NCI-H82 (cell line): ENCODE data around the gene L3MBTL4.
"Not testable (repeated sequence)": the region's sequence is repeated elsewhere in the genome, so short reads cannot be mapped to it uniquely, and the experiment has no call there.

ENCODE experiments used
- DNase-seq: peaks from one replicate; lab custom pipeline; 2025; lab: John Stamatoyannopoulos, UW

Gene L3MBTL4

GRCh38 chr18:6106091-6106685, 308.5 kb downstream of the L3MBTL4 start:
- DNase-seq = no peak

DNA sequence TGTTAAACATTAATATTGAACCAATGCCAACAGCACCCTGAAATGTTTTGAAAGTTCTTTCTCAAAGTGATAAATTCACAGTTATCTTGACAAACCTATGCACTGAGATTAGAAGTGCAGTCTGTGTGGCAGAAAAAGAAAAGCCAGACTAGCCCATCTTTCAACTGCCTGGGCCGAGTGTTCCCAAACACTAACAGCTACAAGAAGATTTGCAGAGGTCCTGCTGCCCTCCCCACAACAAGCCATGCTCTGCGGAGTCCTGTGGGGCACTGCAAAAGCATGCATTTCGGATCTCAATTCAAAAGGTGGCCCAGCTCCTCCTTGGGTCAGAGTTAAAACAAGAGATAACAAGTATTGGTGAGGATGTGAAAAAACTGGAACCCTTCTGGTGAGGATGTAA, 311.0 kb downstream of the L3MBTL4 start:
- DNase-seq = no peak

DNA sequence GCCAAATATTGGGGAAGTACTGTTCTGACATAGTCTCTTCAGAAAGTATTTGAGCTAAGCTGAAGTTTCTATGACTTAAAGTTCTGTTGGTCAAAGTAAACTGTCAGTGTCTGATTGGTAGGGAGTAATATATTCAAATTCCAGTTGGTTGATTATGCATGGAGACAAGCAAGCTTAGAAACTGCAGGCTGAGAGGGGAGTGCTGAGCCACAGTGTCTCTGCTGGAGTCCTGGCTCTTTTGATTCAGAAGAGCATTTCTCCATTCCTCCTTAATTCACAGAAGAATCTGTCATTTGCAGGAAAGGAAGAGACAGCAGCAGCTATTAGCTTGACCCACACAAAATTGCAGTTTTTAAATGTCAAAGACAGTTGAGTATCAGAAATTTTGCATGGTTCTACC, 318.0 kb downstream of the L3MBTL4 start:
- no peak for DNase-seq

DNA sequence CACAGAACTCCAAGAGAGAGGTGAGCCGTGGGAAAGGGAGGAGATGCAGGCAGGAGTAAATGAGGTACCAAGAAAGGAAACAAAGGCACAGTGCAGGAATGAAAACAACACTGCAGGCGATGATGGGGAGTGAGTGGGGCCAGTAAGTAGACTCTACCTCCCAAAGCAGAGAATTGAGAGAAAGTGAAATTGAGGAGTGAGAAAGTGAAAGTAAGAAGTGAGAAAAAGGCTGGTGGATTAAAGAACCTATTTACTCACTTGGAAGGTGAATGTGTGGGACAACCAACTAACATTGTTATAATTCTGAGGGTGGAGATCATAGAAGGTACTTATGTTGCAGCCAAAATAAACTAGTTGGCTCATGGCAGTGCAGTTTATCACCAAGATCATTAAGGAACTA, 326.3 kb downstream of the L3MBTL4 start:
- DNase-seq = no peak

DNA sequence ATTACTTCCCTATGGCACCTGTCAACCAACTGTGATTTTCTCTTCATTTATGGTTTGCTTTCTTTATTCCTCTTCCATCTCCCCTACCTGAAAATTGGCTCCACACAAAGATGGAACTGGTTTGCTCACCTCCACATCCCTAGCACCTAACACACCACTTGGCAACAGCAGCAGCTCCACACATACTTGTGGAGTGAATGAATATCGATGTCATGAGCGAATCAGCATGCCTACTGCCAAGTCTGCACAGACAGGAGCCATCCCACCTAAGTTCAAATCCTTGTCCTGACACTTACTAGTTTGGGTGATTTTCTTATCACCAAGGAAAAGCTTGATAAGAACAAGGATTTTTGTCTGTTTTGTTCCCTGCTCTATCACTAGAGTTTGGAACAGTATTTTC, 328.0 kb downstream of the L3MBTL4 start:
- DNase-seq = no peak

- no peak for DNase-seq
Observed at GRCh38 chr18:6079406-6079805, 335.3 kb downstream of the L3MBTL4 start.

DNA sequence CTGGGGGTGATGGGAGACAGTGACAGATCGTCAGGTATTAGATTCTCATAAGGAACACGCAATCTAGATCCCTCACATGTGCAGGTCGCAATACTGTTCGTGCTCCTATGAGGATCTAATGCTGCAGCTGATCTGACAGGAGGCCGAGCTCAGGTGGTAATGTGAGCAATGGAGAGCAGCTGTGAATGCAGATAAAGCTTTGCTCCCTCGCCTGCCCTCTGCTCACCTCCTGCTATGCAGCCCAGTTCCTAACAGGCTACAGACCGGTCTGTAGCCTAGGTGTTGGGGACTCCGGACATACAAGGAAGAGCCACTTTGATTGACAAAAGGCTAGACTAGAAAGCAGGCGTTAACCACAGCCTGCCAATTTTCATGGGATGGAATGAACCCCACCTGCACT, 335.8 kb downstream of the L3MBTL4 start:
- no peak for DNase-seq

GRCh38 chr18:6072423-6072822, 342.3 kb downstream of the L3MBTL4 start:
- not testable (repeated sequence) for DNase-seq

- no peak for DNase-seq
Observed at GRCh38 chr18:6069539-6069938, 345.2 kb downstream of the L3MBTL4 start.

- no peak for DNase-seq
Observed at GRCh38 chr18:6069103-6069502, 345.6 kb downstream of the L3MBTL4 start.

DNA sequence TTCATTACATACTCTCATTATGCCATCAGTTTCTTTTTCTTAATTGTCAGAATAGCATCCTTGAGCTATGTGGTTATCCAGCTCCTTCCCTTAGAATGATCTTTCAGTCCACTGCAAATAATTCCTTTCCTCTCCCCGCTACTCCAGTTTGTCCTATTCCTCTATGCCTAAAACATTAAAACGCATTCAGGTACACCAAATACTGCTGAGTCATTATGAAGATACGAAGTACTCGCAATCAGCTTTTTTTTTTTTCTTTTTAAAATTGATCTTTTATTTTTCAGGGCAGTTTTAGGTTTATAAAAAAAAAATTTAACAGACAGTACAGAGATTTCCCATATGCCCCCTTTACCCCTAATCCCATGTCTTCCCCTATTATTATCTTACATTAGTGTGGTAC, 354.6 kb downstream of the L3MBTL4 start:
- DNase-seq = no peak

DNA sequence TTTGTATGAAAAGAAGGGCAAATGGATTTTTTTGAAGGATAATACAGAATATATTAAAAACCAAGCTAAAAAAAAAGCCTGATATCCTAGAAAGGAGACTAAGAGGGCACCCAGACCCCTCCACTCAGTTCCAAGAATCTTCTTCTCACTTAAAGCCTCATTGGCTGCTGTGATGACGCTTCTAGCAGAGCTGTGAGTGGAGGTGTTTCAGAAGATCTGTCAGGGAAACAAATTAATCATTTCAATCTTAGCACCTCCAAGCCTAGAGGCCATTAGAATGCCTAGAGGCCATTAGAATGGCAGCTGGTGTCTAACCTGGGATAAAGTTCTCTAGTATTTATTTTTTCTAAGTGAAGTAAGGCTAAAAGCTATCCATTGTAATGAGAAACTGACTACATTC, 355.2 kb downstream of the L3MBTL4 start:
- DNase-seq = peak; percentile 14

DNA sequence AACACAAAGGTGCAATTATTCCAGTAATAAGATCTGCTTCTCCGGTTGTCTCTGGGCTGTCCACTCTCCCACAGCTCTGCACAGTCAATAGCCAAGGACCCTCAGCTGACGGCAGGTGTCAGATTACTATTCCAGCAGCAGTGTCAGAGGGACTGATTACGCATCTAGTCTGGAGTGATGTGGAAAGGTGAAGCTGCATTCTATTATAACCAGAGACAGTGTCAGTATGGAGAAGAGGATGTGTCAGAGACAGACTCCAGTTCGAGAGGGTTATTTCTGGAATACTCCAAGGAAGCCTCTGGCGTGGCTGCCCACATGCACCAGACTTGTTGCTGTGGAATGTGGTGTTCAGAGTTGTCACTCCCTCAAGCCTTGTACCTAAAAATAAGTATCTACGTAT, 355.8 kb downstream of the L3MBTL4 start:
- no peak for DNase-seq

GRCh38 chr18:6057604-6058003, 357.1 kb downstream of the L3MBTL4 start:
- no peak for DNase-seq

DNA sequence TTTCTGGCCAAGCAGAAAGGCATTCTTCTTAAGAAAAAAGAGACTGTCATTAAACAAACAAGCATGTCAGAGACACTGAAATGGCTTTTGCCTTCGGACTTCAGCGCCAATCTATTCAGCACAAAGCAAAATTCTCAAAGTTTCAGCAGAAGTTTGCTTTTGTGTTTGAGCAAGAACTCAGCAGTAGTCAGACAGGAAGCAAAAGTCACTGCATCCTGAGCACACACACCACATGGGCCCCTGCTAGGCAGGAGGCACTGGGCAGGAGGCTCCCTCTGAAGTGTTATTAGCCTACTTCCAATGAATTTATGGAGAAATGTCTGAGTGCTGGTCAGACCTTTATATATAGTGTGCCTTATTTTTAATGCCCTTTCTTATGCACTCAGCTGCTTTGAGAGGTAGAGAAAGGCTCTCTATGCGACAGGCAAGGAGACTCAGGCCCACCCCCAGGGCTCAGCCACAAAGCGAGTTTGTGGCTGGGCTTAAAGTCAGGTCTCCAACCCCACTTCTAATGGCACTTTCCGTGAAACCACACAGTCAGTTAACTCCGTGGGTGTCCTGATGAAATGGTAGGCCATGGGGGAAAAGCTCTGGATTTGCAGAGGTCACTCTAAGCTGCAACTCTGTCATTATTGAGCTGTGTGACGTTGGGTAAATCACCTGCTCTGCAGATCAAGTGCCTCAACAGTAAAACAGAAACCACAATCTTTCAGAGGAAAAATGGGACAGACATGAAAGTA, 358.4 kb downstream of the L3MBTL4 start:
- DNase-seq = no peak

- no peak for DNase-seq
Observed at GRCh38 chr18:6055711-6056110, 359.0 kb downstream of the L3MBTL4 start.

DNA sequence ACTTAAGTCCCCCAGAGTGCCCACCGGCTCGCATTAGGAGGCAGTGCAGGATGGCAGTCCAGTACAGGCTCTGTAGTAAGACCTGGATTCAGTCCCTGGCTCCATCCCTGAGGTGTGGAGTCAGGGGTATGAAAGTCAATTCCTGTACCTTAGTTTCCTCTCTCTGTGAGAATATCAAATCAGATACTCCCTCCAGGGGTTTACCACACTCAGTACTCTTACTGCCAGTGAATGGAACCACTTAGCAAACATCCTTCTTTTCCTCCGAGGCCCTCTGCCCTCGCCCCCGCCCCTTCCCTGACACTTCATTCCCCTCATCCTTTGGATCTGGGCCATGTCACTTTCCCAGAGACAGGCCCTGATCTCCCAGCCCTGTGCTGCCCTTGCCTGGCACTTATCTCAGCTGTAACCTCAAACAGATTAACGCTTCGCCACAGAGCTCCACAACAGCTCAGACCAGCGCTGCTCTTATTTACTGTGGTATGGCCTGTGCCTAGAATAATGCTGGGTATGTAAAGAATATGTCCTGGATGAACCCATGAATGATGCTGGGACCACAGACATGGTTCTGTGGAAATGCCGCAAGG, 360.4 kb downstream of the L3MBTL4 start:
- DNase-seq = no peak

- DNase-seq = no peak
Observed at GRCh38 chr18:6052449-6052913, 362.2 kb downstream of the L3MBTL4 start.

DNA sequence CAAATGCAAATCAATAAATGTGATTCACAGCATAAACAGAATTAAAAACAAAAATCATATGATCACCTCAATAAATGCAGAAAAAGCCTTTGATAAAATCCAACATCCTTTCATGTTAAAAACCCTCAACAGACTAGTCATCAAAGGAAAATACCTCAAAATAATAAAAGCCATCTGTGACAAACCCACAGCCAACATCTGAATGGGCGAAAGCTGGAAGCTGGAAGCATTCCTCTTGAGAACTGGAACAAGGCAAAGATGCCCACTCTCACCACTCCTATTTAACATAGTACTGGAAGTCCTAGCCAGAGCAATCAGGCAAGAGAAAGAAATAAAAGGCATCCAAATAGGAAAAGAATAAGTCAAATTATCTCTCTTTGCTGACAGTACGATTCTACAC, 367.1 kb downstream of the L3MBTL4 start:
- DNase-seq = not testable (repeated sequence)

DNA sequence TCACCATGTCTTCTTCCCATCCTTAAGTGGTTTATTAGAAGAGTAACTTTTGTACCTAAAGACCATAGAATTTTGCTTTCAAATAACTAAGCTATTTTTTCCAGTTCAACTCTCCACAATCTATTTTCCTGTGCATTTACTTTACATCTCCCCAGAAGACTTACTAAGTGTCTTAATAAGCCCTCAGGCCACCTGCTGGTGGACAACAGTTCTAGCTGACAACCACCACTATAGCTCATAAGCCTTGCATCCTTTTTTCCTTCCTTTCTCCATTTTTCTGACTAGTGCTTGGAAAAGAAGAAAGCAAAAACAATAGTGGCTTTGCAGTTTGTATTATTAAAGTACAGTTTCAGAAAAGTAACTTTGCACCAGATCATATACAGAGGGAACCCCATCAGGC, 369.9 kb downstream of the L3MBTL4 start:
- no peak for DNase-seq

GRCh38 chr18:6044319-6044718, 370.4 kb downstream of the L3MBTL4 start:
- no peak for DNase-seq

GRCh38 chr18:6039055-6039454, 375.7 kb downstream of the L3MBTL4 start:
- DNase-seq = no peak

GRCh38 chr18:6031442-6031841, 383.3 kb downstream of the L3MBTL4 start:
- no peak for DNase-seq
